UCSD-AML1 (cell line): Measurements from ENCODE around the gene CYP24A1.

Experiments used
- DNase-seq: peaks from one replicate; lab custom pipeline; 2025; ENCODE audit not compliant: unreplicated experiment; lab: John Stamatoyannopoulos, UW

CYP24A1 gene

GRCh38 chr20:54173653-54174456, at the start of gene CYP24A1:
Gene CYP24A1 (minus strand): TSS chr20:54173986. CDS start chr20:54173579, 407 bp downstream.
- DNase-seq = no peak

GRCh38 chr20:54223285-54223684, 49.5 kb upstream of the CYP24A1 start:
- no peak for DNase-seq

DNA sequence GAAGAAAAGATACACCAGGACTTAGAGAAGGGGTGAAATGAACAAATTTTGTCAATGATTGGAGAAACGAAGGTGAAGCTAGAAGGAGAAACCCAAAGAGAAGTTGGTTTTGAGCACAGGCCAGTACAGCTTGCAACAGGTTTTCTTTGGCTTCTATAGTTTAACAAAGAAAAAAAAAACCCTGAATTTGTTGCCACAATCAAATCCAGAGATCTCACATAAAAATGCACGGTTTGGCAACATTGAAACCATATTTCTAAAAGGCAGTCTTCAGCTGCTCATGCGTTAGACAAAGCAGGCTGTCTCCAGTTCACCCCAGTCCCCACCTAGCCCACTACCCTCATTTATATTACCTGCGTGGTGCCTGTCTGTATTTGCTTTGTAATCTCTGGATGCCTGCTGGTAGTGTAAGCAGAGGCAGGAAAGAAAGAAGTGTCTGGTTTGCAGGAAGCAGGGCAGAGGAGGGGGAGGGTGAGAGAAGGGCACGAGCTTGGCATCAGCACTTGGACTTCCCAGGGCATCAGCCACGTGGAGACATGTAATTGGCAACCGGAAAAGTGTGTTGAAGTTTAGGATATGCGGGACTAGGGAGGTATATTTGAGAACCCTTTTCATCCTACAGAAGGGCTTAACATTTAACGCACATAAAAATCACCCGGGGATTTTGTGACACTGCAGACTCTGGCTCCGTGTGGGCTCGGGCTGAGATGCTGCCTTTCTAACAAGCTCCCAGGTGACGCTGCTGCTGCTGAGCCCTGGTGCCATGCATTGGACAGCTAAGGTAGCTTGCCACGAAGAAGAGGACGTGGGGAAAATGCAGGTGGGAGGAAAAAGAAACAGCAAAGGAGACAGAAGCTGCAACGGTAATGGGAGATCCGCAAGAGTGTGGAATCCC, 48.5 kb upstream of the CYP24A1 start:
- no peak for DNase-seq

- no peak for DNase-seq
Observed at GRCh38 chr20:54221353-54221752, 47.6 kb upstream of the CYP24A1 start.

DNA sequence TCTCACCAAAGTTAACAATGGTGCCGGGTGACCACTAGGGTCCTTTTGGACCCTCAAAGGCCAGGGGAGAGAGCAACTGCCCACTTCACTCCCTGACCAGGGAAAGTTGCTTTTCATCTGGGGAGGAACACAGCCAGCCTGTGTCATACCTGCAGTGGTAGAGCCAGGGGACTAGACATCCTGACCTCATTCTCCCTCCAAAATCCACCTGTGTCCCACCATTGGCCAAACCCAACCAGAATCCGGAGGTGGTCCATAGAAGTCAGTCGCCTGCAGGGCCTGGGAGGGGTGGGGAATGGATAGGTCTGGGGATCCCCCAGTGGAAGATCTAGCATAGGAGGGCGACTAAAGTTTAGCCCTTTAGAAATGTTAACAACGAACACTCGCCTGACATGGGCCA, 46.9 kb upstream of the CYP24A1 start:
- DNase-seq = no peak

DNA sequence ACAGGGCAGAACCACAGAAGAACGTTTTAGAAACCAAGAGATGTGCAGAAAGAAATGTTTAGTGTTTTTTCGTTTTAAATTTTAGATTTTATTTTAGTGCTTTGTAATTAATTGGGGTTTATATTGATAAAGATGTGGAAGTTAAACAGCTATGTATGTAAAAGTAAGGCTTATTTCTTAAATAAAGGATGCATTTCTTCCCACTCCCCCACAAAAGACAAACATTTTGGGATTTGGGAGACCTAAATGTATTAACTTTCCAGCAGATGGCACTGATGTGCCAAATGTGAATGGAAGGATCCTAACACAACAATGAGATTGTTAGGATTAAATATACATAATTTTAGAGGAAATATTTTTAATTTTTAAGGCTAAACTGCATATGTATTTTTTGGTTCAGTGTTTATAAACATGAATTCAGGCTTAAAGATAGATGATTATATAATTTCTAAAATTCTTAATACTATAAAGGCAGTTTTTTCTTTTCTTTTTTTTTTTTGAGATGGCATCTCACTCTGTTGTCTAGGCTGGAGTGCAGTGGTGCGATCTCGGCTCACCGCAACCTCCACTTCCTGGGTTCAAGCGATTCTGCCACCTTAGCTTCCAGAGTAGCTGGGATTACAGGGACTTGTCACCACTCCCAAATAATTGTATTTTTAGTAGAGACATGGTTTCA, 46.1 kb upstream of the CYP24A1 start:
- no peak for DNase-seq

- no peak for DNase-seq
Observed at GRCh38 chr20:54218470-54218869, 44.7 kb upstream of the CYP24A1 start.

DNA sequence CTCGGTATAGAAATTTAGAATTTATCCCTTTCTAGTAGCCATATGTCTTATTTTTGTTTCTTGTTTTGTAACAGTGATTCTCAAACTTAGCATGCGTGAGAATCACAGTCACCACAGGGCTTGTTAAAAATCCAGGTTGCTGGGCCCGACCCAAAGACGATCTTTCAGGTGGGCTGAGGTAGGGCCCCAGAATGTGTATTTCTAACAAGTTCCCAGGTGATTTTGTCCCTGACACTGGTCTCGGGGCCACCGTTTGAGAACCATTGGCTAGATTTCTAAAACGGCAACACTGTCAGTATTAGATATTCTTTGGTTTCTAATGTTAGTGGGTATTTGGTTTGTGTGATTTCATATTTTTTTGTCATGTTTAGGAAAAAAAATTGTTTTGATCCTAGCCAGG, 44.0 kb upstream of the CYP24A1 start:
- no peak for DNase-seq

DNA sequence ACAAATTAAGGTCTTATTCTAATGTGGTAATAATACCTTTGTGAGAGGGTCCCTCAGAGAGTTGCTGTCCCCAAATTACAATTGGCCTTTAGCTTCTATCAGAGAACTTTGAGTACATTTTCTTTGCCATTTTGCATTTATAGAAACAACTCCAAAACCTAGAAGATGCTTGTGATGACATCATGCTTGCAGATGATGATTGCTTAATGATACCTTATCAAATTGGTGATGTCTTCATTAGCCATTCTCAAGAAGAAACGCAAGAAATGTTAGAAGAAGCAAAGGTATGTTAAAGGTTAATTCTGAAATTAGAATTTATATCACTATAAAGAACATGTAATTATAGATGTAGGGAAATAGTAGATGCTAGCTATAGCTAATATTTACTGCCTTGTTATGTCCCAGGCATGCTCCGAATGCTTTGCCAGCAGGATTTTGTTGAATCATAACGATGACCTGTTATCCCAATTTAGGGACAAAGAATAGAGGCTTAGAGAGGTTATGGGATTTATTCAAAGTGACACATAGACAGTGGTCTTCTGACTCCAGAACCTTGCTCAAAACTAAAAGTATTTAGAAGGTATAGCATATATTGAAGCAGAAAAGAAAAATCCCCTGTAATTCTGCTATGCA, 41.5 kb upstream of the CYP24A1 start:
- DNase-seq = no peak

- no peak for DNase-seq
Observed at GRCh38 chr20:54214566-54214965, 40.8 kb upstream of the CYP24A1 start.

DNA sequence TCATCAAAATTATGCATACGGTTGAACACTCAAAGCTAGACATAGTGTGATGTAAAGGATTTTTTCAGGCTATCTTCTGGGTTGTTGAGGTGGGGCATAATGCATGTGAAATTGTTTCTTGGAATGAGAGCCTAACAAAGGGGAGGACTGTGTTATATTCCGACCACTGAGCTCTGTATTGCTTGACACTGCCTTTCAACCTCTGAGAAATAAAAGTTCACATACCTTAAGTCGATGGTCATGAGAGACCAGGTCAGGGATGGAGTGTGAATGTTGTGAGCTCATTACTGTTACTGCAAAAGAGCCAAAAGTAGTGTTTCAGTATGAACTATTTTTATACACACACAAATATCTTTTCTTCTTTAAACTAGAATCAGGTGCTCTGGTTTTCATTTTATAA, 39.1 kb upstream of the CYP24A1 start:
- DNase-seq = no peak

- DNase-seq = no peak
Observed at GRCh38 chr20:54212226-54212625, 38.4 kb upstream of the CYP24A1 start.

DNA sequence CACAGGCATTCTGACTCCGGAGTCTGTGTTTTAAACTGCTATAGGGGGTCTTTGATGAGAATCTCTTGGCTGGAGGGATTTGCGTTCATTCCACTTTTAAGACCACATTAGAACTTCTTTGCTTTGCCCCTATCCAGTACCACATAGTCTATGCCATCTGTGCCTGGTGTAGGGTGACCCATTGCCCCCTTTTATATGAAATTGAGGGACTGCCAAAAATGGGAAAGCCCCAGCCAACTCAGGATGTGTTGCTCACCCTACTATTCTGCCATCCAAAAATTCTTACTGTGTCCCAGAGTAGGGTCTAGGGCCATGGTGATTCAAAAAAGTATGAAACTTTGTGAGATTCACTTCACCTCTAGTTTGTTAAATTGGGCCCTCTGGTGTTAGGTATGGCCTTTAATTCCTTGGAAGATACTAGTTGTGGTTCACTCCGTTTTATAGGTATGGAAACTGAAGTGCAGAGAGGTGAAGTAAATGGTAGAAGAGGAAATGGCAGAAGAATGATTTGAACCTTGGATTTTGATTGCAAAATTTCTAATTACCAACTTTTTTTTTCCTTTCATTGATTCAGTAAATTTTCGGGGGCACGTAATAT, 35.5 kb upstream of the CYP24A1 start:
- no peak for DNase-seq

GRCh38 chr20:54208548-54209176, 34.9 kb upstream of the CYP24A1 start:
- DNase-seq = peak; percentile 50

DNA sequence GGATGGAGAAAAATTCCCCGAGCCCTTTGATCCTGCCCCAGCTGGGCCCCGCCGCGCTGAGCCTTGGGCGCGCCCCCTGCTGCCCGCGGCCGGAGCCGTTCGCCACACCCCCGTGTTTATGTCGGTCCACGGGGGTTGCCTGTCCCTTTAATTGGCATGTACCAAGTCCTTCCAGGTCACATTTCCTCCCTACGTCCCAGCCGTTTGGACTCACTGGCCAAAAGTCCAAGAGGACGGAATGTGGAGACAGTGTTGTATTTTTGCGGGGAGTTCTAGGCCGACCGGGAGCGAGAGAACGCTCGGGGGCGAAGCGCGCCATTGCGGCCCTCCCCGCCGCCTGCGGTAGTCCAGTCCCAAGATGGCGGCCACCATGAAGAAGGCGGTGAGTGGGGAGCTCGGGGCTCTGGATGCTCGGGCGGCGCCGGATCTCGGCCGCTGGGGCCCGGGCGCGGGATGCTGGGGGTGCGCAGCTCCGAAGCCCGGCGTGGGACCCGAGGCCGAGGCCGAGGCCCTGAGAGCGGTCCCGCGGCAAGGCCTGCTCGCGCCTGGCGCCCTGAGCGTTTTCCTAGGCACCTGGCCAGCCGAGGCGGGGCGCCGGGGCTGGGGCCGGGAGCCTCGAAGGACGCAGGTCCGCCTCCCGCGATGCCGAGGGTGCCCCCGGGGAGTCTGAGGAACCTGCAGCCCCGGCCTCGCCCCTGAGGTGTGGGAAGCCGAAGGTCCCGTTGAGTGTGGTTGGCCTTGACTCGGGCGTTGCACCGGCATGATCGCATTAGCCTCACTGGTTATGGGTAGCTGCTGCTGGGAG, 34.2 kb upstream of the CYP24A1 start, which contains the start of gene PFDN4:
PFDN4 (plus strand) TSS at position 345 of the 805 bp plus-strand sequence; CDS start at position 359, 14 bp downstream.
- DNase-seq = peak; percentile 86

GRCh38 chr20:54207053-54207742, 33.4 kb upstream of the CYP24A1 start:
- DNase-seq = no peak

DNA sequence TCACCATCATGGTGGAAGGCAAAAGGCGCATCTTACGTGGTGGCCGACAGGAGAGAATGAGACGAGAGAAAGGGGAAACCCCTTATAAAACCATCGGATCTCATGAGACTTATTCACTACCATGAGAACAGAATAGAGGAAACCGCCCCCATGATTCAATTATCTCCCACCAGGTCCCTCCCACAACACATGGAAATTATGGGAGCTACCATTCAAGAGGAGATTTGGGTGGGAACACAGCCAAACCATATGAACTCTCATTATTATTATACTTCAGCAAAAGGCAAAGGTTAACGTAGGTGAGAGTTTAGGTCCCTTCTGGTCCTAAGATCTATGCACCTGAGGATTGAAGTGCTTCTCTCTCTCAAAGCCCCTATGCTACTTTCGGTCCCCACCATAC, 31.7 kb upstream of the CYP24A1 start:
- no peak for DNase-seq

GRCh38 chr20:54204481-54204880, 30.7 kb upstream of the CYP24A1 start:
- DNase-seq = no peak

- DNase-seq = no peak
Observed at GRCh38 chr20:54204063-54204462, 30.3 kb upstream of the CYP24A1 start.
